Endothelial cell (in vitro differentiated cells): ENCODE data around the gene LRWD1. TPM values are rescaled to one million over a fixed set of nuclear protein-coding genes. Genes with fewer than 3 reads are reported as not detected.
A peak's percentile ranks its signal among the peaks of the same experiment; 100 is the strongest.

Source experiments
- DNase-seq: peaks from one replicate; pipeline ENCODE4 v3.0.0; 2021; ENCODE audit warnings: low spot score
- H3K27ac Mint-ChIP-seq: one replicate; pipeline ENCODE4 v1.8.0; 2021; ENCODE audit warnings: mixed read lengths, inconsistent platforms; ENCODE audit not compliant: unreplicated experiment
- H3K27me3 Mint-ChIP-seq: one replicate; pipeline ENCODE4 v1.8.0; 2021; ENCODE audit warnings: mild to moderate bottlenecking, moderate library complexity, mixed read lengths, inconsistent platforms; ENCODE audit not compliant: unreplicated experiment
- H3K36me3 Mint-ChIP-seq: one replicate; pipeline ENCODE4 v1.8.0; 2021; ENCODE audit warnings: mild to moderate bottlenecking, low read depth, mixed read lengths, inconsistent platforms; ENCODE audit not compliant: unreplicated experiment
- H3K4me1 Mint-ChIP-seq: one replicate; pipeline ENCODE4 v1.8.0; 2021; ENCODE audit warnings: mild to moderate bottlenecking, mixed read lengths, inconsistent platforms; ENCODE audit not compliant: unreplicated experiment
- H3K4me3 Mint-ChIP-seq: one replicate; pipeline ENCODE4 v1.8.0; 2021; ENCODE audit warnings: mild to moderate bottlenecking, mixed read lengths, inconsistent platforms; ENCODE audit not compliant: unreplicated experiment
- H3K9me3 Mint-ChIP-seq: one replicate; pipeline ENCODE4 v1.8.0; 2021; ENCODE audit warnings: mixed read lengths, inconsistent platforms; ENCODE audit not compliant: unreplicated experiment
- long read RNA-seq: library from polyadenylated mRNA; unstranded; transcript quantifications from one replicate; pipeline ENCODE4 v2.0.0, GENCODE V29; 2020; ENCODE audit not compliant: unreplicated experiment
- total RNA-seq: library from RNA; stranded (reverse); fragmentation: NEBNext Ultra II Directional; extraction: Animal tissue kit (Norgen Biotek cat#: 25700); gene quantifications from one replicate; pipeline ENCODE4 v1.2.1, GENCODE V29; 2021; ENCODE audit not compliant: unreplicated experiment
- TF ChIP-seq, protein P1 (sequence below): fragments of 200-600 bp; sonication (generic); IDR thresholded peaks from one replicate; pipeline ENCODE4 v1.5.0; 2021; ENCODE audit warnings: antibody characterized with exemption; ENCODE audit not compliant: unreplicated experiment

The LRWD1 gene
- total RNA-seq = 30.3 TPM
- long read RNA-seq, transcript LRWD1-201 (15 exons, 2,215 nt) = major isoform, 24 of 34 reads
- long read RNA-seq, partial matches to known transcripts = 0 of 34 reads
- long read RNA-seq, other reads (novel, unspliced or antisense) = 10 of 34 reads

DNA sequence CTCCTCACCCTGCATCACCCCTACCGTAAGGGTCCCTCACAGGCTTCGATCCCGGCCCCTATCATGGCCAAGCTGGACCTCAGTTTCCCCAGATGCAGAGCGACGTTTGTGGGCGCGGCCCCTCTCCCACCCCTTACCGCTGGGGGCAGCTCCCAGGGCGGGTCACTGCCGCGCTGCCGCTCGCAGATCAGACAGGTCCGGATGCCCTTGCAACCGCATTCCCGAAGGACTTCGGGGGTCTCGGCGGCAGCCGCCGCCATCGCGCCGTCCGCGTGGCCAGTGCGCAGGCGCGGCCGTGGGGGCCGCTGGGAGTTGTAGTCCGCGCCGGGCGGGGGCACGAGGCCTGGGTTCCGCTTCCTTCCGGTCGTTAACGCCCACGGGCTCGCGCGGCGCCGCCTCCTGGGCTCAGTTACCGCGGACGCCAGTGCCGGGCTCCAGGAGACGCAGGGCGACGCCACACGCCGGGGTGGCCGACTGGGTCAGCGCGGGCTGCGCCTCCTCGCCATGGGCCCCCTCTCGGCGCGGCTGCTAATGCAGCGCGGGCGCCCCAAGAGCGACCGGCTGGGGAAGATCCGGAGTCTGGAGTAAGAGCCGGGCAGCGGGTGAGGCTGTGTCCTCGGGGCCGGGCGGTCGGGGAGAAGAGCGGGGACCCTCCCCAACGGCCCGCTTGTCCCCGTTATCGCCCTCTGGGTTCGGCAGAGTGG lies at the start of gene LRWD1, which contains the start of gene ALKBH4:
Gene LRWD1, plus strand, starts transcription at position 408 of the 704 bp plus-strand sequence. Its CDS starts 97 bp downstream, at position 505.
Gene ALKBH4, minus strand, starts transcription at position 287 of the 704 bp plus-strand sequence. Its CDS starts 27 bp downstream, at position 260.
- Mint-ChIP-seq H3K36me3 (peaks cover 15% of the 10 kb centered on the region), H3K9me3 (no peaks in the 10 kb centered on the region), H3K27me3 (peaks cover 12% of the 10 kb centered on the region), H3K4me1 (peaks cover 14% of the 10 kb centered on the region), H3K4me3 (peak within 1 kb of the TSS; percentile 98), H3K27ac (peak within 1 kb of the TSS; percentile 36)
- DNase-seq = peak; percentile 93
- TF ChIP-seq, protein P1, sequence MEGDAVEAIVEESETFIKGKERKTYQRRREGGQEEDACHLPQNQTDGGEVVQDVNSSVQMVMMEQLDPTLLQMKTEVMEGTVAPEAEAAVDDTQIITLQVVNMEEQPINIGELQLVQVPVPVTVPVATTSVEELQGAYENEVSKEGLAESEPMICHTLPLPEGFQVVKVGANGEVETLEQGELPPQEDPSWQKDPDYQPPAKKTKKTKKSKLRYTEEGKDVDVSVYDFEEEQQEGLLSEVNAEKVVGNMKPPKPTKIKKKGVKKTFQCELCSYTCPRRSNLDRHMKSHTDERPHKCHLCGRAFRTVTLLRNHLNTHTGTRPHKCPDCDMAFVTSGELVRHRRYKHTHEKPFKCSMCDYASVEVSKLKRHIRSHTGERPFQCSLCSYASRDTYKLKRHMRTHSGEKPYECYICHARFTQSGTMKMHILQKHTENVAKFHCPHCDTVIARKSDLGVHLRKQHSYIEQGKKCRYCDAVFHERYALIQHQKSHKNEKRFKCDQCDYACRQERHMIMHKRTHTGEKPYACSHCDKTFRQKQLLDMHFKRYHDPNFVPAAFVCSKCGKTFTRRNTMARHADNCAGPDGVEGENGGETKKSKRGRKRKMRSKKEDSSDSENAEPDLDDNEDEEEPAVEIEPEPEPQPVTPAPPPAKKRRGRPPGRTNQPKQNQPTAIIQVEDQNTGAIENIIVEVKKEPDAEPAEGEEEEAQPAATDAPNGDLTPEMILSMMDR = peak; percentile 19

DNA sequence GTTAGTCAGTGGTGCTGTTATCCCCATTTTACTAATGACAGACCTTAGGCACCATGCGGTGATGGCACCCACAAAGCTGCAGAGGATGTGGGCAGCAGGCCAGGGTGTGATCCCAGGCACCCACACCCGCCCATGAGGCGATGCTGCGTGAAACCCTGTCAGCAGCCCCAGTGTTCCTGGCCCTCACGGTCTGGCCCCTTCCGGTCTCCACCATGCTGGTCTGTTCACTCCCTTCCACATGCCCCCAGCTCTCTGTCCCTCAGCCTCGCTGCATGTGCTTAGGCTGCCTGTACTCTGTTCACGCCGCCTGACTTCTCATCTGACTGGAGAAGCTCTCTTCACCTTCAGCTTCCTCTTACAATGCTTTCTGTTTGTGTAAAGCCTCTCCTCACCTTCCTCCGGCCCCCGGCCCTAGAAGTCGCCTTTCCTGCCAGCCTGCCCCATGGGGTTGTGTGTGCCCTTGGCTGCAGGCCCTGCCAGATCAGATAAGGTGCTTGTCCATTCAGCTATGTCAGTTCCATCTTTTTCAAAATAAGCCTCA lies 49.0 kb upstream of the LRWD1 start:
- H3K27me3 Mint-ChIP-seq = peaks cover 3% of the 10 kb centered on the region
- TF ChIP-seq, protein P1 = no peak
- peaks cover 38% of the 10 kb centered on the region for H3K36me3 Mint-ChIP-seq
- H3K4me3 Mint-ChIP-seq = peak overlapping the region; percentile 84
- DNase-seq = no peak
- H3K27ac Mint-ChIP-seq = peak overlapping the region; percentile 59
- no peaks in the 10 kb centered on the region for H3K9me3 Mint-ChIP-seq
- peaks cover 12% of the 10 kb centered on the region for H3K4me1 Mint-ChIP-seq

DNA sequence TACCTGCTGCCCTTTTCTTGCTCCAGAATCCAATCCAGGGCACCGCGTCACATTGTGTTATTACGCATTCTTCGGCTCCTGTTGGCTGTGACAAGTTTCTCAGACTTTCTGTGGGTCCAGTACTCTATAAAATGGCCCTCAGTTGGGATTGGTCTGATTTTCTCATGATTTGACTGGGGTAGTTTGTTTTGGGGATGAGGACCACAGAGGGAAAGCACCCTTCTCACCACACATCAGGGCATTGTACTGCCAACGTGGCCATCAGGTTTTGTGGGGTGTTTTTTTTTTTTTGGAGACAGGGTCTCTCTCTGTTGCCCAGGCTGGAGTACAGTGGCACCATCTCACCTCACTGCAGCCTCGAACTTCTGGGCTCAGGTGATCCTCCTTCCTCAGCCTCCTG lies 48.4 kb upstream of the LRWD1 start:
- peaks cover 14% of the 10 kb centered on the region for H3K4me1 Mint-ChIP-seq
- TF ChIP-seq, protein P1 = no peak
- H3K27me3 Mint-ChIP-seq = peaks cover 8% of the 10 kb centered on the region
- H3K9me3 Mint-ChIP-seq = no peaks in the 10 kb centered on the region
- DNase-seq = no peak
- no peak overlapping the region for H3K27ac Mint-ChIP-seq
- peaks cover 40% of the 10 kb centered on the region for H3K36me3 Mint-ChIP-seq
- H3K4me3 Mint-ChIP-seq = no peak overlapping the region

DNA sequence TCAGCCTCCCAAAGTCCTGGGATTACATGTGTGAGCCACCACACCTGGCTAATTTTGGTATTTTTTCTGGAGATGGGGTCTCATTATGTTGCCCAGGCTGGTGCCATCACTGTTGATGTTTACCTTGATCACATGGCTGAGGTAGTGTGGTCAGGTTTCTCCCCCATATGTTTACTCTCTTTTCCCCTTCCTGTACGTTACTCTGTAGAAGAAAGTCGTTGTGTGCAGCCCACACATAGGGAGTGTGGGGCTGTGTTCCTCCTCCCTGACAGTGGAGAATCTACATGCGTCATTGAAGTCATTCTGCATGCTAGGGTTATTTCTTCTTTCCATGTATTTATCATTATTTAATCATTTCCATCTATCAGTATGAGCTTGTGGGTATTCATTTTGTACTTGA lies 47.7 kb upstream of the LRWD1 start:
- TF ChIP-seq, protein P1 = no peak
- no peak for DNase-seq
- Mint-ChIP-seq H3K9me3 (no peaks in the 10 kb centered on the region), H3K4me3 (peak overlapping the region; percentile 28), H3K27ac (no peak overlapping the region), H3K27me3 (peaks cover 8% of the 10 kb centered on the region), H3K36me3 (peaks cover 40% of the 10 kb centered on the region), H3K4me1 (peaks cover 14% of the 10 kb centered on the region)

DNA sequence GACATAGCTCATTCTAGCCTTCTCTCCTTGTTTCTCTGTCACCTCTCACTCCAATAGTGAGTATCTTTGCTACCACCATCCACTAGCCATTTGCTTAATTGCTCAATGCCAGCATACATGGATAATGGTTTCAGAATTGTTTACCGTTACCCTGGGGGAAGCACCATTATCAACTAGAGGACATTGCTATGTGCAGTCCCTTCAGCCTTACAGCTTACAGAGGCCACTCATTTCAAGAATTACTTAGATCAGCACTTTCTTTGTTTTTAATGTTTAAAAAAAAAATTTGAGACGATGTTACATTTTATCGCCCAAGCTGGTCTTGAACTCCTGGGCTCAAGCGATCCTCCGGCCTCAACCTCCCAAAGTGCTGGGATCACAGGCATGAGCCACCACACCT lies 46.2 kb upstream of the LRWD1 start:
- no peaks in the 10 kb centered on the region for H3K9me3 Mint-ChIP-seq
- H3K36me3 Mint-ChIP-seq = peaks cover 40% of the 10 kb centered on the region
- peak overlapping the region; percentile 22 for H3K27ac Mint-ChIP-seq
- peaks cover 14% of the 10 kb centered on the region for H3K4me1 Mint-ChIP-seq
- DNase-seq = no peak
- TF ChIP-seq, protein P1 = no peak
- no peak overlapping the region for H3K4me3 Mint-ChIP-seq
- H3K27me3 Mint-ChIP-seq = peaks cover 8% of the 10 kb centered on the region
